Activated T-helper 1 cell treated with anti-CD3 and anti-CD28 coated beads, Interleukin-12 subunit alpha, Interleukin-12 subunit beta, Interleukin-2, Interleukin-4 antibody, amounts not matched to agents 30 ng/mL and 10 ng/mL and 1 ng/mL, durations not matched to agents 14 hours and 24 hours and 36 hours (primary cell): ENCODE data around the gene SLC26A1. TPM values are rescaled to one million over a fixed set of nuclear protein-coding genes. Genes with fewer than 3 reads are reported as not detected.
A peak's percentile ranks its signal among the peaks of the same experiment; 100 is the strongest.

ENCODE experiments used
- DNase-seq: peaks from one replicate; pipeline ENCODE4 v3.0.0; 2021; ENCODE audit warnings: low spot score
- H3K27ac Mint-ChIP-seq: one replicate; pipeline ENCODE4 v1.8.0; 2021; ENCODE audit warnings: mild to moderate bottlenecking, mixed read lengths
- H3K27me3 Mint-ChIP-seq: one replicate; pipeline ENCODE4 v1.8.0; 2022; ENCODE audit warnings: mild to moderate bottlenecking, moderate library complexity, mixed read lengths; ENCODE audit not compliant: insufficient read depth
- H3K36me3 Mint-ChIP-seq: one replicate; pipeline ENCODE4 v1.8.0; 2021; ENCODE audit warnings: low read depth, mixed read lengths
- H3K4me1 Mint-ChIP-seq: one replicate; pipeline ENCODE4 v1.8.0; 2021; ENCODE audit warnings: low read depth, mixed read lengths
- H3K4me3 Mint-ChIP-seq: one replicate; pipeline ENCODE4 v1.8.0; 2021; ENCODE audit warnings: mild to moderate bottlenecking, moderate library complexity, mixed read lengths
- H3K9me3 Mint-ChIP-seq: one replicate; pipeline ENCODE4 v1.8.0; 2021; ENCODE audit warnings: mixed read lengths
- intact Hi-C: fragments of 100-400 bp; cut with micrococcal nuclease; formaldehyde crosslinking; loops from one replicate; pipeline ENCODE4 v1.15.1; 2024
- total RNA-seq: library from RNA; stranded (reverse); gene quantifications from 2 replicates; pipeline ENCODE4 v1.2.3, GENCODE V29; 2022

The SLC26A1 gene
- total RNA-seq, 1 donor from 2014 or later = 0.49 TPM

DNA sequence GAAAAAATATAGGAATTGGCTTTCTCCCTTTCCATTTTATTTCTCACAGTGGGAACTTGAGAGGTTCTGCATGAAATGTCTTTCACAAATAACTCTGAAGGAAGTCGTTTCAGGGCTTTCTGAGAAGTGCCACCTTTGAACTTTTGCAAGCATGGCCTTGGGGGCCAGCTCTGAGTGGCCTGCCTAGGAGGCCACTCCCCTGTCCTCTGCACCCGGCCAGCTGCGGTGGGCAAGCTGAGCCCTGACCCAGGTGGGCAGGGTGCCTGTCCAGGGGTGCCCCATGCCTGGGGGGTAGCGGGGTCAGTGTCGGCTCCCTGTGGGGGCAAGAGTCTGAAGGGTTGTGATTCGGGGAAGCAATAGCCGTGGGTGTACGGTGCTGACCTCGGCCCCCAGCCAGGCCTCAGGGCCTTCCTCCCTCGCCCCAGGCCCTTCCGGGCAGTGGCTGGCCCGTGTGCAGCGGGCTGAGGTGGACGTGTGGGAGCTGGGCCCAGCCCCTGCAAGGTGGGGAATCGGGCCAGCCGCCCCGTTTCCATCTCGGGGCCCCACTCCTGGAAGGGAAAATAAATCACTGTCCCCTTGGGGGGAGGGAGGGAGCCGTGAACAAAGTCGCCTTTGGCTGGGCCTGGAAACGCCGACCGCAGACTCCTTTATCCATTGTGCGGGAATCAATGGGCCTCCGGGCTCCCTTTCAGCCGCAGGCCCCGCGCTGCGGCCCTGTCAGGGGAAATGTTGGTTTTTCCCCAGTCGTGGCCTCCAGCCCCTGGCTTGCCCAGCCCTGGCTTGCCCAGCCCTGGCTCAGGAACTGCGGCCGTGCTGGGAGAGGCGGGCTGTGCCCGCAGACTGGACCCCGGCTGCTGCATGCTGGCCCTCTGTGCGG, 21.3 kb upstream of the SLC26A1 start:
- Mint-ChIP-seq H3K9me3 (no peaks in the 10 kb centered on the region), H3K27me3 (peaks cover 2% of the 10 kb centered on the region), H3K36me3 (peaks cover 3% of the 10 kb centered on the region), H3K4me1 (peaks cover 6% of the 10 kb centered on the region), H3K4me3 (no peak overlapping the region), H3K27ac (no peak overlapping the region)
- no peak for DNase-seq
- intact Hi-C loops = loop anchor here (5.0 kb wide), 2 partner anchors 43 to 273 kb away; partner anchors contain the start of gene MAEA

DNA sequence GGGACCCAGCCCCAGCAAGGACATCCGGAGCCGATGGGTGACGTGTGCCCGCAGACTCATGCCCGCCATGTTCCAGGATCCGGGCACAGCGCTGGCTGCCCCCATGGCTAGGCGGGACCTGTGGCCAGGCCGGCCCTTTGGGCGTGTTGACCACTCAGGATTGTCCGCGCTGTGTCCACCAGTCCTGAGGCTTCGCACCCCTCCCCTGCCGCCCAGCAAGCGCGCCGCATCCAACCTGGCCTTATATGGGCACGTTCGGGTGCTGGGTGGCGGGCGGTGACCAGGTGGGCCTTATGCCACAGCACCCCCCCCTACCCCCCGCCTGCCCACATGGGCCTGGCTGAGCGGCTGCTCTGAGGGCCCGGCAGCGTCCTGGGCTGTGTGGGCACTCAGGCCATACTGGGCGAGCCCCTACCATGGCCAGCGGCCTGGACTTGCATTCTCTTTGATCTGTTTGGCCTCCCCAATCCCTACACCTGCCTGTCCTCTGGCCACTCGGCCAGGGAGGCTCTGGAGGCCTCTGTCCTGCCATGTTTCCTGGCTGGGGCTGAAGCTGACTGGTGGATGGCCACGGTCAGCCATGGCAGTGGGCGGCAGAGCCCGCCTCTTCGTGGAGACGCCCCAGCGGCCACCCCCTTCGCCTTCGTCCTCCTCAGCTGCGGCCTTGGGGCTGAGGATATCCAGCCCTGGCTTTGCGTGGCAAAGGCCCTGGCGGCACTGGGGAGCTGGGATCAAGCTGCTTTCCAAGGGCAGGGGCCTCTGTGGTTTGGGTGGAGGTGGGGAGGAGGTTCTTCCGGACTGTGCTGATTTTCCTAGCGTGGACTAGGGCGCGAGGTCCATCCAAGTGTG, 20.2 kb upstream of the SLC26A1 start:
- peaks cover 3% of the 10 kb centered on the region for H3K36me3 Mint-ChIP-seq
- H3K4me1 Mint-ChIP-seq = peaks cover 13% of the 10 kb centered on the region
- H3K4me3 Mint-ChIP-seq = peak overlapping the region; percentile 66
- no peak for DNase-seq
- no peaks in the 10 kb centered on the region for H3K9me3 Mint-ChIP-seq
- intact Hi-C loops = loop anchor here (5.0 kb wide), 2 partner anchors 44 to 274 kb away; partner anchors contain the start of gene MAEA
- no peak overlapping the region for H3K27ac Mint-ChIP-seq
- H3K27me3 Mint-ChIP-seq = peaks cover 8% of the 10 kb centered on the region

DNA sequence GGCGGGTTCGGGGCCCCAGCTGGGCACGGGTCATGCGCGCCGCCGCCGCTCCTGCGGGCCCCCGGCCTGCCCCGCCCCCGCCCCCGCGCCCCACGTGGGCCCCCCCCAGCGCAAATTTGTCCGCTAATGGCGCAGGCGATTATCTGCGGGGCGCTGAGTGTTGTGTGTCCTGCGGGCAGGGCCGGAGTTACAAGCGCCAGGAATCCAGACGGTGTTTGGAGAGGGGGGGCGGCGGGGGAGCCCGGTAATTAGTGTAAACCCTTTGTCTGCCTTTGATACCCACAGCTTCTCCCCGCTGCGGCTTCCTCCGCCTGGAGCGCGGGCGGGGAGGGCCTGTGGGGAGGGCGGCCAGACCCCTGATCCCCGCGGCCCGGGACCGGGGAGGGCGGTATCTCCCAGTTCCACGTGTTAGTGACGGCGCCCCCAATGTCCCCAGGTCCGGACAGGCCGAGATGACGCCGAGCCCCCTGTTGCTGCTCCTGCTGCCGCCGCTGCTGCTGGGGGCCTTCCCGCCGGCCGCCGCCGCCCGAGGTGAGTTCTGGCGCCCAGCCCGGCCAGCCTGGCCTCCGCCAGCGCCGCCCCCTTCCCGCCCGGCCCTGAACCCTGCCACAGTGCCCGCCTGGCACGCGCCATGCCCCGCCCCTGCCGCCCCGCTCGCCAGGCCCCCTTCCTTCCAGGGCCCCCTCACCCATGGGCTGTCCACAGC, 19.0 kb upstream of the SLC26A1 start:
- H3K4me1 Mint-ChIP-seq = peaks cover 15% of the 10 kb centered on the region
- H3K4me3 Mint-ChIP-seq = peak overlapping the region; percentile 60
- H3K9me3 Mint-ChIP-seq = no peaks in the 10 kb centered on the region
- H3K36me3 Mint-ChIP-seq = peaks cover 3% of the 10 kb centered on the region
- intact Hi-C loops = loop anchor here (5.0 kb wide), 2 partner anchors 45 to 275 kb away; partner anchors contain the start of gene MAEA
- peak; percentile 8 for DNase-seq
- H3K27ac Mint-ChIP-seq = no peak overlapping the region
- peaks cover 19% of the 10 kb centered on the region for H3K27me3 Mint-ChIP-seq

DNA sequence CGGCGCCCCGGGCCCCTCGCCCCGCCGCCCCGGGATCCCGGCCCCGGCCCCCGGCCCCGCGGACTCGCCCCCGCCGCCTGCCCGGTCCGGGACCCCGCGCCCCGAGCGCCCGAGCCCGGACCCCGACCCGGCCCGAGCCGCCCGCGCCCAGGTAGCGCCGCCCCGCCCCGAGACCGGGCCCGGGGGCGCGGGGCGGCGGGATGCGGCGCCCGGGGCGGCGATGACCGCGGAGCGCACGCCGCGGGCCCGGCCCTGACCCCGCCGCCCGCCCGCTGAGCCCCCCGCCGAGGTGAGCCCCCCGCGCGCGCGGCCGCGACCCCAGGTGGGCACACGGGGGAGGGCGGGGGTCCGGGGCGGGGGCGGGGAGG, 18.4 kb upstream of the SLC26A1 start:
- Mint-ChIP-seq H3K9me3 (no peaks in the 10 kb centered on the region), H3K36me3 (peaks cover 3% of the 10 kb centered on the region), H3K27me3 (peaks cover 24% of the 10 kb centered on the region), H3K27ac (no peak overlapping the region), H3K4me1 (peaks cover 15% of the 10 kb centered on the region), H3K4me3 (no peak overlapping the region)
- DNase-seq = no peak
- intact Hi-C loops = loop anchor here (2.0 to 5.0 kb wide), 4 partner anchors 46 to 701 kb away; partner anchors contain the start of genes CTBP1, MAEA and SLBP

DNA sequence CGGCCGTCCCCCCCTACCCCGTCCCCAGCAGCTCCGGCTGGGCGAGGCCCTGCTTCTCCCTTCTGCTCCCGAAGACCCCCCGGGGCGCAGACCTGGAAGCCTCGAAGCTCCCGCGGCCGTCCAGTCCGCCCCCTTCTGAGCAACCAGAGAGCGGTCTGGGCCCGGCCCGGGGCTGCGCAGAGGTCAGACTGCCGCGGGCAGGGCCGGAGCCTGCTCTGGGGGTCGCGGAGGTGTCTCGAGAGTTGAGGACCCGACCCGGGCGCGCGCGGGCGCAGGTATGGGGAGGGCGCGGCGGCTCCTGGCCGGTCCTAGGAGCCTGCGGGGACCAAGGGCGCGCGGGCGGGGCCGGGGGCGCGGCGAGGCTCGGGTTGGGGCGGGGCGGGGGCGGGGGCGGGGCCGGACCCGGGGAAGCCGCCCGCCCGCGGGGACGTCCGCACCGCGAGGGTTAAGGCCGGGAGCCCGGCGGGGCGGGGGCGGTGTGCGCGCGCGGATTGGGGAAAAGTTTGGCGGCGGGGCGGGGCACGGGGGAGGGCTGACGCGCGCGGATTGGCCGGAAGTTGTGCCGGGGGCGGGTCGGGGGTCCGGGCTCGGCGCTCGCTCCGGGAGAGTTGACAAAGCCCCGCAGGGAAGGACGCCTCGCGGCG, 17.9 kb upstream of the SLC26A1 start, which contains the start of gene FGFRL1:
TSS of gene FGFRL1 (plus strand) at position 605 of the 644 bp plus-strand sequence. CDS start 860 bp downstream, outside the sequence.
- Mint-ChIP-seq H3K4me3 (peak within 1 kb of the TSS; percentile 86), H3K27ac (peak within 1 kb of the TSS; percentile 89), H3K27me3 (peaks cover 28% of the 10 kb centered on the region), H3K9me3 (no peaks in the 10 kb centered on the region), H3K4me1 (peaks cover 15% of the 10 kb centered on the region), H3K36me3 (peaks cover 3% of the 10 kb centered on the region)
- intact Hi-C loops = loop anchor here (2.0 to 5.0 kb wide), 4 partner anchors 46 to 702 kb away; partner anchors contain the start of genes CTBP1, MAEA and SLBP
- peak; percentile 89 for DNase-seq

DNA sequence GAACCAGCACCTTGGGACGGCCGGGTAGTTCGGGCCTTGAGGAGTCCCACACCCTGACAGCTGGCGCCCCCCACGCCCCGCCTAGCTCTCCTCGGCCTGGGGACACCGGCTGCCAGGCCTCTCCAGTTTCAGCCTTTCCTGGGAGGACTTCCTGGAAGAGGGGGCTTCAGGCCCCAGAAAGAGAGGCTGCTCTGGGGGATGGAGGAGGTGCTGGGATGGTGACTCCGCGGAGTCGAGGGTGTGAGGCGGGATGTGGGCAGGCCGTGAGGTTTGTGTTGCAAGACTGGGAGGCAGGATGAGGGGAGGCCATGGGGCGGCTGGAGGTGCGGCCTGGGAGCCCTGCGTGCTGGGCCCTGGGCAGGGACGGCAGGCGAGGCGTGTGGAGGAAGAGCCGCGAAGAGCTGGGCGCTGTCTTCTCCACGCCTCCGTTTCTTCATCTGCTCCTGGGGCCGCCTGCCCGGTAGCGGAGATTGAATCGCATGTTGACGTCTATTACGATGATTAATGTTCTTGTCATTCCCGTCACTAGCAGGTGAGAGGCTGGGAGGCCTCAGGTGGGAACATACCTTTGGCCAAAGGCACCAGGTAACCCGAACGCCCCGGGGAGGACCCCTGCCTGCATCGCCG, 17.3 kb upstream of the SLC26A1 start:
- intact Hi-C loops = loop anchor here (1.0 to 5.0 kb wide), 5 partner anchors 37 to 702 kb away; partner anchors contain the start of genes CTBP1, DGKQ, MAEA and SLBP

DNA sequence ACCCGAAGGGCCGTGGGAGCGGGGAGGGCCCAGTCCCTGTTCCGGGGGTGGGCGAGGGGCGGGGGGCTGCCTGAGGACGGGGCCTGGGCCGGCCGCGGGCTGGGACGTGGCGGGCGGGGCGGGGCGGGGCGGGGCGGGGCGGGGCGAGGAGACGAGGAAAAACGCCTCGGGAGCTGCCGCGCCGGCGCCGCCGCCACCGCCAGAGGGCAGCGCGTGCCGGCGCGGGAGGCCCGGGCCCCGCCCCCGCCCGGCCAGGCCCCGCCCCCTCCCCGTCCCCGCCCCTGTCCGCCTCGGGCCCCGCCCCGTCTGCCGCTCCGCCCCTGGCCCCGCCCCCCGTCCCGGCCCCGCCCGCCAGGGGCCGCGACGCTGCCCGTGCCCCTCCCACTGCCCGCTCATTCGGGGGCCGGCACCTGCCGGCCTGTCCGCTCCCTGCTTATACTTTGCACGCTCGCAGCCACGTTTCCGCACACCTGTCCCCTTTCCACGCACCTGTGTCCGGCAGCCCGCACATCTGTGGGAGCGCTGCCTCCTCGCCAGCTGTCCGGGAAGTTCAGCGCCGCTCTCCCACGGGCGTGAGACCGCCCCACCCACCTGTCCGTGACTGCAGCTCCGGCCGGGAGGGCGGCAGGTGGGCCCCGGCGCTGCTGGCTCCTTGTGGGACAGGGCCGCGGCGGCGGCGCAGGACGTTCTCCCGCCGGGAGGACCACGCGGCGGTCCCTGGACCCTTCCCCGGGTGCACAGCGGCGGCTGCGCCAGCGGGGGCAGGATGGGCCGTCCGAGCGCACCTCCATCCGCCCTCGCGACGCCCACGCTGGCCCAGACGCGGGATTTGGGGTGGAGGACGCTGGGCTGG, 16.6 kb upstream of the SLC26A1 start:
- peak; percentile 59 for DNase-seq
- Mint-ChIP-seq H3K4me1 (peaks cover 15% of the 10 kb centered on the region), H3K9me3 (no peaks in the 10 kb centered on the region), H3K4me3 (peak overlapping the region; percentile 86), H3K36me3 (peaks cover 3% of the 10 kb centered on the region), H3K27me3 (peaks cover 29% of the 10 kb centered on the region), H3K27ac (peak overlapping the region; percentile 61)
- intact Hi-C loops = loop anchor here (1.0 to 5.0 kb wide), 9 partner anchors 22 to 703 kb away; partner anchors contain the start of genes CTBP1, DGKQ, IDUA and MAEA

More for the DNA sequence above, 17.3 kb upstream of the SLC26A1 start:
- H3K36me3 Mint-ChIP-seq = peaks cover 3% of the 10 kb centered on the region
- peaks cover 28% of the 10 kb centered on the region for H3K27me3 Mint-ChIP-seq
- peak; percentile 76 for DNase-seq
- H3K4me1 Mint-ChIP-seq = peaks cover 15% of the 10 kb centered on the region
- peak overlapping the region; percentile 89 for H3K27ac Mint-ChIP-seq
- peak overlapping the region; percentile 86 for H3K4me3 Mint-ChIP-seq
- H3K9me3 Mint-ChIP-seq = no peaks in the 10 kb centered on the region

DNA sequence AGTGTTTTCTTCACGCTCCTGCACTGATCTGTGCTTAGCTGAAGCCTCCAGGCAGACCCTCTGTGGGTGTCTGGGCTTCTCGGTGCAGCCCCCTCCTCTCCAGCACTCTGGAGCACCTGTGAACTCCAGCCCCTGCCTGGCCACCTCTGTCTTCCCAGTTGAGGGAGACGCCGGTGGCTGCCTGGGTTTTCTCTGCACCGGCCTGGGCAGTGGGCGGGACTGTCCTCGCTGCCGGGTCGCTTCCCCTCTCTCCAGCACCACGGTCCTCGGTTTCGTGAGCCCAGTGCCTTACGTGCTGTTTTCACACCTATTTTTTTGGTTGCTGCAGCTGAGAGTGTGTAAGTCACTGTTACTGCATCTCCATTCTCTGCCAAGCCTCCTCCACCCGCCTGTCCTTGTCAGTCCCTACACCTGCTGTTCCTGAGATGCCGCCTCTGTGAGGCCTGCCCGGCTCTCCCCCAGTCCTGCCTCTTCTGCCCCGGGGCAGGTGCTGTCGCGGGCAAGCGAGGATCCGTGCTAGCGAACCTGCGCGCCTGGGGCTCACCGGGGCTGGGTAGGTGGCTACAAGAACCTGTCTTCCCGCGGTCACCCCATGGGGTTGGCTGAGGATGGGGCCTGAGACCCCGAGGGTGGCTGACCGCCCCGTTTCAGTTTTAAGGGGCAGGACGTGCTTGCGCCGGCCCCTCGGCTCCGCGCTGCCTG, 15.8 kb upstream of the SLC26A1 start:
- Mint-ChIP-seq H3K4me3 (peak overlapping the region; percentile 67), H3K27ac (no peak overlapping the region), H3K4me1 (peaks cover 15% of the 10 kb centered on the region), H3K9me3 (no peaks in the 10 kb centered on the region), H3K27me3 (peaks cover 31% of the 10 kb centered on the region), H3K36me3 (peaks cover 3% of the 10 kb centered on the region)
- peak; percentile 20 for DNase-seq
- intact Hi-C loops = loop anchor here (1.0 to 5.0 kb wide), 4 partner anchors 22 to 266 kb away; partner anchors contain the start of gene IDUA

DNA sequence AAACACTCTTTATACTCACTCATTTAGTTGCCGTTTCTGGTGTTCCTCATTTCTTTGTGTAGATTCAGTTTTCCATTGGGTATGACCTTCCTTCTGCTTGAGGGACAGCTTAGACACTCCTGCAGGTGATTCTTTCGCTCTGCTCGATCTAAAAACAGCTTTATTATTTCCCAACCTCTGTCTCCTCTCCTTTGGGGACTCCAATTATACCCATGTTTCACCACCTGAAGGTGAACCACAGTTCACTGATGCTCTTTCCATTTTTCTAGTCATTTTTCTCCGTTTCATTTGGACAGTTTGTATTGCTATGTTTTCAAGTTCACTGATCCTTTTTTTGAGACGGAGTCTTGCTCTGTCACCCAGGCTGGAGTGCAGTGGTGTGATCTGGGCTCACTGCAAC, 13.7 kb upstream of the SLC26A1 start:
- H3K9me3 Mint-ChIP-seq = no peaks in the 10 kb centered on the region
- DNase-seq = no peak
- H3K36me3 Mint-ChIP-seq = no peaks in the 10 kb centered on the region
- intact Hi-C loops = loop anchor here (5.0 kb wide), 1 partner anchor 260 kb away; no protein-coding TSS in a partner anchor
- peaks cover 15% of the 10 kb centered on the region for H3K4me1 Mint-ChIP-seq
- H3K27ac Mint-ChIP-seq = no peak overlapping the region
- H3K4me3 Mint-ChIP-seq = no peak overlapping the region
- H3K27me3 Mint-ChIP-seq = peaks cover 34% of the 10 kb centered on the region
